ENCODE data around the gene SLC44A5. TPM values are rescaled to one million over a fixed set of nuclear protein-coding genes. Genes with fewer than 3 reads are reported as not detected.

The SLC44A5 gene
- total RNA-seq, 2 donors from 2014 or later, result 4.6 to 10.0 TPM

GRCh38 chr1:75615613-75616435, 4.9 kb upstream of the SLC44A5 start:
- peak; percentile 78 for DNase-seq
- H3K9me3 Mint-ChIP-seq, result no peaks in the 10 kb centered on the region
- H3K27ac Mint-ChIP-seq, result no peak overlapping the region
- peaks cover 8% of the 10 kb centered on the region for H3K4me1 Mint-ChIP-seq
- no peak for TF ChIP-seq CTCF (conservative IDR thresholded peaks at IDR 0.05)
- no peaks in the 10 kb centered on the region for H3K36me3 Mint-ChIP-seq (ENCODE audit: low read depth)
- Histone ChIP-seq H3K36me3 (ENCODE audit: control insufficient read depth, insufficient read depth, low read length) (no peaks in the 10 kb centered on the region), H3K4me3 (ENCODE audit: low read length) (peak overlapping the region; percentile 87), H3K4me1 (ENCODE audit: control insufficient read depth, insufficient read depth, low read length) (no peaks in the 10 kb centered on the region), H3K27me3 (ENCODE audit: control insufficient read depth, insufficient read depth, low read length, poor library complexity, severe bottlenecking) (peaks cover 66% of the 10 kb centered on the region), H3K9ac (ENCODE audit: extremely low read depth, low read length, poor library complexity, severe bottlenecking) (no peak overlapping the region), H3K27ac (ENCODE audit: low read depth, low read length) (peak overlapping the region; percentile 59), H3K9me3 (ENCODE audit: control insufficient read depth, low read length) (no peaks in the 10 kb centered on the region)
- peak overlapping the region; percentile 52 for H3K4me3 Mint-ChIP-seq
- H3K27me3 Mint-ChIP-seq (ENCODE audit: insufficient read depth), result peaks cover 83% of the 10 kb centered on the region
- WGBS, 2 experiments (ENCODE audit: insufficient coverage in 1 of 2, insufficient read length in 1 of 2), result 0% methylated on average over 3 to 71 of the region's 72 CpGs

- TF ChIP-seq CTCF (conservative IDR thresholded peaks at IDR 0.05), result no peak
- Histone ChIP-seq H3K27ac (ENCODE audit: low read depth, low read length) (no peak overlapping the region), H3K36me3 (ENCODE audit: control insufficient read depth, insufficient read depth, low read length) (no peaks in the 10 kb centered on the region), H3K9me3 (ENCODE audit: control insufficient read depth, low read length) (no peaks in the 10 kb centered on the region), H3K4me1 (ENCODE audit: control insufficient read depth, insufficient read depth, low read length) (no peaks in the 10 kb centered on the region), H3K9ac (ENCODE audit: extremely low read depth, low read length, poor library complexity, severe bottlenecking) (no peak overlapping the region), H3K4me3 (ENCODE audit: low read length) (peak overlapping the region; percentile 87), H3K27me3 (ENCODE audit: control insufficient read depth, insufficient read depth, low read length, poor library complexity, severe bottlenecking) (peaks cover 66% of the 10 kb centered on the region)
- DNase-seq, result no peak
- H3K4me3 Mint-ChIP-seq, result peak overlapping the region; percentile 52
- no peaks in the 10 kb centered on the region for H3K9me3 Mint-ChIP-seq
- peaks cover 8% of the 10 kb centered on the region for H3K4me1 Mint-ChIP-seq
- H3K36me3 Mint-ChIP-seq (ENCODE audit: low read depth), result no peaks in the 10 kb centered on the region
- 9 to 22% methylated on average over 5 to 8 of the region's 8 CpGs for WGBS, 2 experiments (ENCODE audit: insufficient coverage in 1 of 2, insufficient read length in 1 of 2)
- peaks cover 81% of the 10 kb centered on the region for H3K27me3 Mint-ChIP-seq (ENCODE audit: insufficient read depth)
- no peak overlapping the region for H3K27ac Mint-ChIP-seq
Observed at GRCh38 chr1:75614399-75614756, 3.5 kb upstream of the SLC44A5 start.

GRCh38 chr1:75613916-75614315, 3.0 kb upstream of the SLC44A5 start:
- Mint-ChIP-seq H3K27ac (no peak overlapping the region), H3K4me3 (no peak overlapping the region), H3K9me3 (no peaks in the 10 kb centered on the region), H3K27me3 (ENCODE audit: insufficient read depth) (peaks cover 77% of the 10 kb centered on the region), H3K4me1 (peaks cover 8% of the 10 kb centered on the region), H3K36me3 (ENCODE audit: low read depth) (no peaks in the 10 kb centered on the region)
- WGBS, 2 experiments (ENCODE audit: insufficient coverage in 1 of 2, insufficient read length in 1 of 2), result 75 to 87% methylated on average over 1 to 3 of the region's 5 CpGs
- no peaks in the 10 kb centered on the region for H3K9me3 ChIP-seq (ENCODE audit: control insufficient read depth, low read length)
- DNase-seq, result no peak
- no peak for TF ChIP-seq CTCF (conservative IDR thresholded peaks at IDR 0.05)
- H3K4me1 ChIP-seq (ENCODE audit: control insufficient read depth, insufficient read depth, low read length), result no peaks in the 10 kb centered on the region
- H3K4me3 ChIP-seq (ENCODE audit: low read length), result peak overlapping the region; percentile 87
- no peaks in the 10 kb centered on the region for H3K36me3 ChIP-seq (ENCODE audit: control insufficient read depth, insufficient read depth, low read length)
- no peak overlapping the region for H3K27ac ChIP-seq (ENCODE audit: low read depth, low read length)
- H3K9ac ChIP-seq (ENCODE audit: extremely low read depth, low read length, poor library complexity, severe bottlenecking), result no peak overlapping the region
- H3K27me3 ChIP-seq (ENCODE audit: control insufficient read depth, insufficient read depth, low read length, poor library complexity, severe bottlenecking), result peaks cover 66% of the 10 kb centered on the region
